Loucy (cell line): Measurements from ENCODE around the gene ISOC1.

Experiments used
- EZH2phosphoT487 ChIP-seq: fragments of 200-600 bp; IDR thresholded peaks from 2 replicates; pipeline ENCODE4 v1.6.1; 2018; ENCODE audit warnings: antibody characterized with exemption, mild to moderate bottlenecking, moderate library complexity, borderline replicate concordance
- TF ChIP-seq, protein P1 (sequence below): fragments of 200-600 bp; sonication (generic); conservative IDR thresholded peaks from 2 replicates; pipeline ENCODE4 v1.5.1; 2014; ENCODE audit warnings: mild to moderate bottlenecking, antibody characterized with exemption, low read length

DNA sequence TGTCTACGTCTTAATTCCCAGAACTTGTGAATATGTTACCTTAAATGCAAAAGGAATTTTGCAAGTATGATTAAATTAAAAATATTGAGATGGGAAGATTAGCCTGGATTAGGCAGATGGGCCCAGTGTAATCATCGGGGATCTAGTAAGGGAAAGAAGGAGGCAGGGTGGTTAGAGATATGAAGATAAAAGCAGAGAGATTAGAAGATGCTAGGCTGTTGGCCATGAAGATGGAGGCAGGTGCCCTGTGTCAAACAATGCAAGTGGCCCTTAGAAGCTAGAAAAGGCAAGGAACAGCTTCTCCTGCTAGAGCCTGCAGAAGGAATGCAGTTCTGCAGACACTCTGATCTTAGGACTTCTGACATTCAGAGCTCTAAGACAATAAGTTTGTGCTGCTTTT is 28.8 kb upstream of the ISOC1 start:
- TF ChIP-seq, protein P1, sequence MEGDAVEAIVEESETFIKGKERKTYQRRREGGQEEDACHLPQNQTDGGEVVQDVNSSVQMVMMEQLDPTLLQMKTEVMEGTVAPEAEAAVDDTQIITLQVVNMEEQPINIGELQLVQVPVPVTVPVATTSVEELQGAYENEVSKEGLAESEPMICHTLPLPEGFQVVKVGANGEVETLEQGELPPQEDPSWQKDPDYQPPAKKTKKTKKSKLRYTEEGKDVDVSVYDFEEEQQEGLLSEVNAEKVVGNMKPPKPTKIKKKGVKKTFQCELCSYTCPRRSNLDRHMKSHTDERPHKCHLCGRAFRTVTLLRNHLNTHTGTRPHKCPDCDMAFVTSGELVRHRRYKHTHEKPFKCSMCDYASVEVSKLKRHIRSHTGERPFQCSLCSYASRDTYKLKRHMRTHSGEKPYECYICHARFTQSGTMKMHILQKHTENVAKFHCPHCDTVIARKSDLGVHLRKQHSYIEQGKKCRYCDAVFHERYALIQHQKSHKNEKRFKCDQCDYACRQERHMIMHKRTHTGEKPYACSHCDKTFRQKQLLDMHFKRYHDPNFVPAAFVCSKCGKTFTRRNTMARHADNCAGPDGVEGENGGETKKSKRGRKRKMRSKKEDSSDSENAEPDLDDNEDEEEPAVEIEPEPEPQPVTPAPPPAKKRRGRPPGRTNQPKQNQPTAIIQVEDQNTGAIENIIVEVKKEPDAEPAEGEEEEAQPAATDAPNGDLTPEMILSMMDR, result no peak
- no peak for TF ChIP-seq EZH2phosphoT487
